Neural cell (in vitro differentiated cells): ENCODE measurements around the gene RPS5. TPM values are rescaled to one million over a fixed set of nuclear protein-coding genes. Genes with fewer than 3 reads are reported as not detected.
"Not testable (repeated sequence)": the region's sequence is repeated elsewhere in the genome, so short reads cannot be mapped to it uniquely, and the experiment has no call there.

Source experiments
- H2AFZ ChIP-seq: fragments of 200-600, 300-800 bp; sonication (generic), shearing (Covaris generic); 2 replicates; pipeline ENCODE4 v1.6.0; 2014; ENCODE audit warnings: low read depth, mild to moderate bottlenecking, antibody characterized with exemption, low read length, moderate library complexity
- H3F3A ChIP-seq: fragments of 200-600 bp; shearing (Covaris generic); 2 replicates; pipeline ENCODE4 v1.6.1; 2016; ENCODE audit warnings: mild to moderate bottlenecking, moderate library complexity, mixed read lengths, antibody characterized with exemption, low read length; ENCODE audit not compliant: insufficient read depth, poor library complexity, severe bottlenecking
- H3K27ac ChIP-seq: fragments of 200-600, 300-800 bp; sonication (generic), shearing (Covaris generic); 2 replicates; pipeline ENCODE4 v1.5.1; 2014; ENCODE audit warnings: mild to moderate bottlenecking, low read length, moderate library complexity
- H3K27me3 ChIP-seq: fragments of 300-800, 200-600 bp; sonication (generic), shearing (Covaris generic); 2 replicates; pipeline ENCODE4 v1.6.0; 2014; ENCODE audit warnings: mild to moderate bottlenecking, low read depth, low read length, moderate library complexity; ENCODE audit not compliant: insufficient read depth
- H3K36me3 ChIP-seq: fragments of 300-800, 200-600 bp; sonication (generic), shearing (Covaris generic); 2 replicates; pipeline ENCODE4 v1.5.1; 2014; ENCODE audit warnings: mild to moderate bottlenecking, antibody characterized with exemption, low read length, moderate library complexity; ENCODE audit not compliant: insufficient read depth
- H3K4me2 ChIP-seq: fragments of 300-800, 200-600 bp; sonication (generic), shearing (Covaris generic); 2 replicates; pipeline ENCODE4 v1.6.0; 2014; ENCODE audit warnings: mild to moderate bottlenecking, low read length
- H3K4me3 ChIP-seq: fragments of 300-800, 200-600 bp; sonication (generic), shearing (Covaris generic); 2 replicates; pipeline ENCODE4 v1.5.1; 2014; ENCODE audit warnings: mild to moderate bottlenecking, low read length, moderate library complexity
- H3K79me2 ChIP-seq: fragments of 200-600 bp; shearing (Covaris generic); replicated peaks from 2 replicates; pipeline ENCODE4 v1.6.0; 2014; ENCODE audit warnings: mild to moderate bottlenecking, low read length, moderate library complexity; ENCODE audit not compliant: insufficient read depth
- H3K9ac ChIP-seq: fragments of 300-800, 200-600 bp; sonication (generic), shearing (Covaris generic); 2 replicates; pipeline ENCODE4 v1.6.1; 2016; ENCODE audit warnings: mild to moderate bottlenecking, low read length, mixed read lengths
- H3K9me2 ChIP-seq: fragments of 200-600 bp; shearing (Covaris generic); 2 replicates; pipeline ENCODE4 v1.6.1; 2016; ENCODE audit warnings: mild to moderate bottlenecking, low read length, mixed read lengths; ENCODE audit not compliant: insufficient read depth
- H3K9me3 ChIP-seq: fragments of 200-600, 300-800 bp; sonication (generic), shearing (Covaris generic); 2 replicates; pipeline ENCODE4 v1.6.1; 2016; ENCODE audit warnings: mild to moderate bottlenecking, mixed run types, low read length, moderate library complexity, mixed read lengths
- H4K20me1 ChIP-seq: fragments of 200-600 bp; shearing (Covaris generic); 2 replicates; pipeline ENCODE4 v1.6.1; 2016; ENCODE audit warnings: mild to moderate bottlenecking, mixed run types; ENCODE audit not compliant: insufficient read depth
- EP300 ChIP-seq: fragments of 450-650 bp; conservative IDR thresholded peaks from 2 replicates; pipeline ENCODE4 v1.6.1; 2014; ENCODE audit warnings: antibody characterized with exemption, mild to moderate bottlenecking, moderate library complexity; ENCODE audit not compliant: poor library complexity, severe bottlenecking
- EZH2 ChIP-seq: fragments of 200-600, 300-800 bp; shearing (Covaris generic), sonication (generic); IDR thresholded peaks from 2 replicates; pipeline ENCODE4 v1.6.1; 2014; ENCODE audit warnings: antibody characterized with exemption, low read length, borderline replicate concordance, mild to moderate bottlenecking; ENCODE audit not compliant: insufficient read depth, poor library complexity, severe bottlenecking
- MXI1 ChIP-seq: fragments of 450-650 bp; conservative IDR thresholded peaks from 2 replicates; pipeline ENCODE4 v1.6.1; 2014; ENCODE audit warnings: antibody characterized with exemption, mild to moderate bottlenecking; ENCODE audit not compliant: poor library complexity, severe bottlenecking
- POLR2AphosphoS5 ChIP-seq: IDR thresholded peaks from 2 replicates; pipeline ENCODE4 v1.6.1; 2012
- RAD21 ChIP-seq: fragments of 450-650 bp; conservative IDR thresholded peaks from 2 replicates; pipeline ENCODE4 v1.6.1; 2014; ENCODE audit warnings: antibody characterized with exemption, mild to moderate bottlenecking, moderate library complexity
- REST ChIP-seq: IDR thresholded peaks from 2 replicates; pipeline ENCODE4 v1.6.1; 2012; ENCODE audit warnings: borderline replicate concordance
- SMC3 ChIP-seq: fragments of 450-650 bp; conservative IDR thresholded peaks from 2 replicates; pipeline ENCODE4 v1.6.1; 2014; ENCODE audit warnings: antibody characterized with exemption, mild to moderate bottlenecking, moderate library complexity; ENCODE audit not compliant: poor library complexity
- TAF1 ChIP-seq: IDR thresholded peaks from 2 replicates; pipeline ENCODE4 v1.6.1; 2012; ENCODE audit warnings: low read depth
- polyA plus RNA-seq: library from polyadenylated mRNA; depleted of rRNA; stranded (reverse); fragments of >200 nt; gene quantifications from 2 replicates; pipeline ENCODE4 v1.2.3, GENCODE V29; 2014
- TF ChIP-seq, protein P1 (sequence below): fragments of 450-650 bp; IDR thresholded peaks from 2 replicates; pipeline ENCODE4 v1.5.1; 2014; ENCODE audit warnings: antibody characterized with exemption, mild to moderate bottlenecking, moderate library complexity; ENCODE audit not compliant: poor library complexity, severe bottlenecking

Gene RPS5
- polyA plus RNA-seq, 1 donor from 2014 or later: 1,514 TPM

- H4K20me1 ChIP-seq: no peaks in the 10 kb centered on the region
- no peak overlapping the region for H2AFZ ChIP-seq
- H3K36me3 ChIP-seq: no peaks in the 10 kb centered on the region
- H3K9ac ChIP-seq: no peak overlapping the region
- no peaks in the 10 kb centered on the region for H3K79me2 ChIP-seq
- no peak for TF ChIP-seq REST
- TF ChIP-seq, protein P1, sequence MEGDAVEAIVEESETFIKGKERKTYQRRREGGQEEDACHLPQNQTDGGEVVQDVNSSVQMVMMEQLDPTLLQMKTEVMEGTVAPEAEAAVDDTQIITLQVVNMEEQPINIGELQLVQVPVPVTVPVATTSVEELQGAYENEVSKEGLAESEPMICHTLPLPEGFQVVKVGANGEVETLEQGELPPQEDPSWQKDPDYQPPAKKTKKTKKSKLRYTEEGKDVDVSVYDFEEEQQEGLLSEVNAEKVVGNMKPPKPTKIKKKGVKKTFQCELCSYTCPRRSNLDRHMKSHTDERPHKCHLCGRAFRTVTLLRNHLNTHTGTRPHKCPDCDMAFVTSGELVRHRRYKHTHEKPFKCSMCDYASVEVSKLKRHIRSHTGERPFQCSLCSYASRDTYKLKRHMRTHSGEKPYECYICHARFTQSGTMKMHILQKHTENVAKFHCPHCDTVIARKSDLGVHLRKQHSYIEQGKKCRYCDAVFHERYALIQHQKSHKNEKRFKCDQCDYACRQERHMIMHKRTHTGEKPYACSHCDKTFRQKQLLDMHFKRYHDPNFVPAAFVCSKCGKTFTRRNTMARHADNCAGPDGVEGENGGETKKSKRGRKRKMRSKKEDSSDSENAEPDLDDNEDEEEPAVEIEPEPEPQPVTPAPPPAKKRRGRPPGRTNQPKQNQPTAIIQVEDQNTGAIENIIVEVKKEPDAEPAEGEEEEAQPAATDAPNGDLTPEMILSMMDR: no peak
- no peak for TF ChIP-seq SMC3
- TF ChIP-seq TAF1: no peak
- no peak for TF ChIP-seq MXI1
- no peak for TF ChIP-seq EP300
- TF ChIP-seq RAD21: no peak
- TF ChIP-seq POLR2AphosphoS5: no peak
- TF ChIP-seq EZH2: no peak
- no peak overlapping the region for H3K4me2 ChIP-seq
- no peak overlapping the region for H3K27ac ChIP-seq
- no peaks in the 10 kb centered on the region for H3K9me3 ChIP-seq
- H3K27me3 ChIP-seq: no peaks in the 10 kb centered on the region
- H3F3A ChIP-seq: no peaks in the 10 kb centered on the region
- no peak overlapping the region for H3K4me3 ChIP-seq
- H3K9me2 ChIP-seq: no peaks in the 10 kb centered on the region
Observed at GRCh38 chr19:58372311-58373133, 14.5 kb upstream of the RPS5 start.

DNA sequence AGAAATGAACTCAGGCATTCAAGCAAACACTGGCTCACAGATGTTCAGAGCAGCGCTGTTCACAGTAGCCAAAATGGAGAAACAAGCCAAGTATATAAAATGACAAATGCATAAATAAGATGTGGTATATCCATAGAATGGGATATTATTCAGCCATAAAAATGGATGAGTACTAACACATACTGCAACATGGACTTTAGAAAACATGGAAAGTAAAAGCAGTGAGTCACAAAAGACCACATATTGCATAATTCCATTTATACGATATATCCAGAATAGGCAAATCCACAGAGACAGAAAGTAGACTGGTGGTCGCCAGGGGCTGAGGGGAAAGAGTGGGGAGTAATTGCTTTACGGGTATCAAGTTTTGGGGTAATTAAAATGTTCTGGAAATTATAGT lies 12.9 kb upstream of the RPS5 start:
- H3F3A ChIP-seq: no peaks in the 10 kb centered on the region
- H3K4me2 ChIP-seq: no peak overlapping the region
- H3K27me3 ChIP-seq: no peaks in the 10 kb centered on the region
- H4K20me1 ChIP-seq: no peaks in the 10 kb centered on the region
- no peak overlapping the region for H2AFZ ChIP-seq
- H3K9ac ChIP-seq: no peak overlapping the region
- no peaks in the 10 kb centered on the region for H3K9me3 ChIP-seq
- H3K4me3 ChIP-seq: no peak overlapping the region
- H3K36me3 ChIP-seq: no peaks in the 10 kb centered on the region
- H3K9me2 ChIP-seq: no peaks in the 10 kb centered on the region
- H3K79me2 ChIP-seq: no peaks in the 10 kb centered on the region
- no peak for TF ChIP-seq EP300
- H3K27ac ChIP-seq: no peak overlapping the region

- H2AFZ ChIP-seq, H3K4me2 ChIP-seq, H3K9me3 ChIP-seq, H3K9ac ChIP-seq, H3K4me3 ChIP-seq, H4K20me1 ChIP-seq, H3F3A ChIP-seq, H3K27me3 ChIP-seq, H3K27ac ChIP-seq, H3K36me3 ChIP-seq, H3K79me2 ChIP-seq, H3K9me2 ChIP-seq: not testable (repeated sequence)
Observed at GRCh38 chr19:58376724-58377123, 10.3 kb upstream of the RPS5 start.
